T-helper 17 cell (primary cell): ENCODE data around the gene SP100. TPM values are rescaled to one million over a fixed set of nuclear protein-coding genes. Genes with fewer than 3 reads are reported as not detected.
A peak's percentile ranks its signal among the peaks of the same experiment; 100 is the strongest.

Experiments used
- ATAC-seq: fragments of 150-1000 bp; cut with Tn5 transposase; 2 replicates; pipeline ENCODE4 v1.10.0; 2021; ENCODE audit warnings: mild to moderate bottlenecking, moderate library complexity
- DNase-seq, 3 donors: peaks; one replicate each; pipeline versions ENCODE4 v3.0.0 to v3.0.0-alpha.2; 2020 to 2021
- H3K9me3 ChIP-seq: one replicate; pipeline ENCODE4 v1.7.0; 2013; ENCODE audit warnings: low read length, mild to moderate bottlenecking; ENCODE audit not compliant: control insufficient read depth, poor library complexity, severe bottlenecking
- H3K27ac Mint-ChIP-seq: one replicate; pipeline ENCODE4 v1.8.0; 2022; ENCODE audit warnings: mild to moderate bottlenecking, moderate library complexity, mixed read lengths
- H3K27me3 Mint-ChIP-seq: one replicate; pipeline ENCODE4 v1.8.0; 2022; ENCODE audit warnings: mixed read lengths
- H3K36me3 Mint-ChIP-seq: one replicate; pipeline ENCODE4 v1.8.0; 2022; ENCODE audit warnings: low read depth, mixed read lengths
- H3K4me1 Mint-ChIP-seq: one replicate; pipeline ENCODE4 v1.8.0; 2022; ENCODE audit warnings: mild to moderate bottlenecking, mixed read lengths
- H3K4me3 Mint-ChIP-seq: one replicate; pipeline ENCODE4 v1.8.0; 2022; ENCODE audit warnings: mild to moderate bottlenecking, moderate library complexity, mixed read lengths
- total RNA-seq, 4 donors: library from RNA in 2 of 4; stranded (reverse) in 2 of 4; gene quantifications; one replicate each; pipeline ENCODE4 v1.2.3 and lab custom pipeline; 2022 to 2026

The SP100 gene
- total RNA-seq, 2 donors from 2014 or later = 220 to 246 TPM

GRCh38 chr2:230498506-230499107 lies 82.6 kb downstream of the SP100 start:
- peaks cover 14% of the 10 kb centered on the region for H3K4me1 Mint-ChIP-seq
- ATAC-seq = no peak
- peaks cover 22% of the 10 kb centered on the region for H3K36me3 Mint-ChIP-seq
- H3K9me3 ChIP-seq = no peaks in the 10 kb centered on the region
- H3K27ac Mint-ChIP-seq = no peak overlapping the region
- no peak for DNase-seq
- H3K27me3 Mint-ChIP-seq = no peaks in the 10 kb centered on the region
- H3K4me3 Mint-ChIP-seq = no peak overlapping the region

- Mint-ChIP-seq H3K4me3 (no peak overlapping the region), H3K36me3 (peaks cover 18% of the 10 kb centered on the region), H3K4me1 (peaks cover 5% of the 10 kb centered on the region), H3K27ac (no peak overlapping the region), H3K27me3 (no peaks in the 10 kb centered on the region)
- ATAC-seq (no peak), DNase-seq (no peak)
- H3K9me3 ChIP-seq = no peaks in the 10 kb centered on the region
Measured at GRCh38 chr2:230502593-230502992, 86.6 kb downstream of the SP100 start.

- DNase-seq = no peak
- H3K27ac Mint-ChIP-seq = no peak overlapping the region
- peaks cover 20% of the 10 kb centered on the region for H3K36me3 Mint-ChIP-seq
- no peak overlapping the region for H3K4me3 Mint-ChIP-seq
- H3K27me3 Mint-ChIP-seq = no peaks in the 10 kb centered on the region
- H3K4me1 Mint-ChIP-seq = peaks cover 5% of the 10 kb centered on the region
- no peak for ATAC-seq
- H3K9me3 ChIP-seq = no peaks in the 10 kb centered on the region
Measured at GRCh38 chr2:230503798-230504197, 87.8 kb downstream of the SP100 start.

- Mint-ChIP-seq H3K27me3 (no peaks in the 10 kb centered on the region), H3K27ac (no peak overlapping the region), H3K36me3 (peaks cover 16% of the 10 kb centered on the region), H3K4me1 (peaks cover 2% of the 10 kb centered on the region), H3K4me3 (no peak overlapping the region)
- no peaks in the 10 kb centered on the region for H3K9me3 ChIP-seq
- no peak for DNase-seq
- ATAC-seq = no peak
Measured at GRCh38 chr2:230505162-230505561, 89.2 kb downstream of the SP100 start.

GRCh38 chr2:230512955-230513748 lies 97.2 kb downstream of the SP100 start:
- Mint-ChIP-seq H3K27ac (no peak overlapping the region), H3K4me3 (no peak overlapping the region), H3K36me3 (peaks cover 6% of the 10 kb centered on the region), H3K27me3 (no peaks in the 10 kb centered on the region), H3K4me1 (no peaks in the 10 kb centered on the region)
- no peak for ATAC-seq
- peaks cover 3% of the 10 kb centered on the region for H3K9me3 ChIP-seq
- no peak for DNase-seq

- H3K4me3 Mint-ChIP-seq = no peak overlapping the region
- peaks cover 4% of the 10 kb centered on the region for H3K9me3 ChIP-seq
- H3K27me3 Mint-ChIP-seq = no peaks in the 10 kb centered on the region
- H3K4me1 Mint-ChIP-seq = no peaks in the 10 kb centered on the region
- no peak overlapping the region for H3K27ac Mint-ChIP-seq
- ATAC-seq (no peak), DNase-seq (no peak)
- peaks cover 2% of the 10 kb centered on the region for H3K36me3 Mint-ChIP-seq
Measured at GRCh38 chr2:230520061-230520874, 104.3 kb downstream of the SP100 start.

- H3K36me3 Mint-ChIP-seq = peaks cover 2% of the 10 kb centered on the region
- no peak overlapping the region for H3K4me3 Mint-ChIP-seq
- H3K9me3 ChIP-seq = peaks cover 4% of the 10 kb centered on the region
- no peak for ATAC-seq
- no peak for DNase-seq
- no peak overlapping the region for H3K27ac Mint-ChIP-seq
- no peaks in the 10 kb centered on the region for H3K4me1 Mint-ChIP-seq
- no peaks in the 10 kb centered on the region for H3K27me3 Mint-ChIP-seq
Measured at GRCh38 chr2:230520875-230521155, 104.8 kb downstream of the SP100 start.

GRCh38 chr2:230521386-230521785 lies 105.4 kb downstream of the SP100 start:
- no peak overlapping the region for H3K27ac Mint-ChIP-seq
- H3K36me3 Mint-ChIP-seq = peaks cover 2% of the 10 kb centered on the region

GRCh38 chr2:230525682-230526081 lies 109.7 kb downstream of the SP100 start:
- ATAC-seq (no peak), DNase-seq (no peak)
- H3K9me3 ChIP-seq = no peaks in the 10 kb centered on the region
- no peak overlapping the region for H3K4me3 Mint-ChIP-seq
- no peak overlapping the region for H3K27ac Mint-ChIP-seq
- H3K36me3 Mint-ChIP-seq = no peaks in the 10 kb centered on the region
- H3K4me1 Mint-ChIP-seq = no peaks in the 10 kb centered on the region
- H3K27me3 Mint-ChIP-seq = no peaks in the 10 kb centered on the region

More at GRCh38 chr2:230521386-230521785, 105.4 kb downstream of the SP100 start:
- no peak for ATAC-seq
- H3K27me3 Mint-ChIP-seq = no peaks in the 10 kb centered on the region
- DNase-seq = no peak
- H3K4me3 Mint-ChIP-seq = no peak overlapping the region
- H3K9me3 ChIP-seq = peaks cover 4% of the 10 kb centered on the region
- H3K4me1 Mint-ChIP-seq = no peaks in the 10 kb centered on the region

- no peaks in the 10 kb centered on the region for H3K27me3 Mint-ChIP-seq
- H3K4me1 Mint-ChIP-seq = peaks cover 5% of the 10 kb centered on the region
- DNase-seq = no peak
- peak overlapping the region; percentile 14 for H3K27ac Mint-ChIP-seq
- no peak overlapping the region for H3K4me3 Mint-ChIP-seq
- no peak for ATAC-seq
- peaks cover 3% of the 10 kb centered on the region for H3K36me3 Mint-ChIP-seq
- H3K9me3 ChIP-seq = no peaks in the 10 kb centered on the region
Measured at GRCh38 chr2:230537531-230537976, 121.6 kb downstream of the SP100 start.

- Mint-ChIP-seq H3K4me3 (no peak overlapping the region), H3K36me3 (peaks cover 12% of the 10 kb centered on the region), H3K4me1 (peaks cover 5% of the 10 kb centered on the region), H3K27me3 (no peaks in the 10 kb centered on the region), H3K27ac (no peak overlapping the region)
- ATAC-seq = no peak
- no peak for DNase-seq
- no peaks in the 10 kb centered on the region for H3K9me3 ChIP-seq
Measured at GRCh38 chr2:230540332-230540731, 124.3 kb downstream of the SP100 start.

- no peaks in the 10 kb centered on the region for H3K27me3 Mint-ChIP-seq
- ATAC-seq = no peak
- DNase-seq = no peak
- peaks cover 2% of the 10 kb centered on the region for H3K4me1 Mint-ChIP-seq
- H3K36me3 Mint-ChIP-seq = peaks cover 12% of the 10 kb centered on the region
- no peak overlapping the region for H3K4me3 Mint-ChIP-seq
- no peaks in the 10 kb centered on the region for H3K9me3 ChIP-seq
- no peak overlapping the region for H3K27ac Mint-ChIP-seq
Measured at GRCh38 chr2:230541934-230542380, 126.0 kb downstream of the SP100 start.

GRCh38 chr2:230542751-230543150 lies 126.8 kb downstream of the SP100 start:
- H3K27me3 Mint-ChIP-seq = no peaks in the 10 kb centered on the region
- ATAC-seq (no peak), DNase-seq (no peak)
- peaks cover 2% of the 10 kb centered on the region for H3K4me1 Mint-ChIP-seq
- no peaks in the 10 kb centered on the region for H3K9me3 ChIP-seq
- H3K36me3 Mint-ChIP-seq = peaks cover 12% of the 10 kb centered on the region
- no peak overlapping the region for H3K4me3 Mint-ChIP-seq
- H3K27ac Mint-ChIP-seq = no peak overlapping the region
